WI38 (cell line): ENCODE measurements around the gene SLC6A3.
"Not testable (repeated sequence)": the region's sequence is repeated elsewhere in the genome, so short reads cannot be mapped to it uniquely, and the experiment has no call there.

ENCODE experiments used
- H3K4me3 ChIP-seq: 2 replicates; pipeline ENCODE4 v1.5.1; 2011; ENCODE audit warnings: low read depth, mild to moderate bottlenecking, control low read depth, low read length
- TF ChIP-seq, protein P1 (sequence below): IDR thresholded peaks from 2 replicates; pipeline ENCODE4 v1.5.1; 2012; ENCODE audit warnings: low read depth, mild to moderate bottlenecking, control low read depth, low read length

The SLC6A3 gene

DNA sequence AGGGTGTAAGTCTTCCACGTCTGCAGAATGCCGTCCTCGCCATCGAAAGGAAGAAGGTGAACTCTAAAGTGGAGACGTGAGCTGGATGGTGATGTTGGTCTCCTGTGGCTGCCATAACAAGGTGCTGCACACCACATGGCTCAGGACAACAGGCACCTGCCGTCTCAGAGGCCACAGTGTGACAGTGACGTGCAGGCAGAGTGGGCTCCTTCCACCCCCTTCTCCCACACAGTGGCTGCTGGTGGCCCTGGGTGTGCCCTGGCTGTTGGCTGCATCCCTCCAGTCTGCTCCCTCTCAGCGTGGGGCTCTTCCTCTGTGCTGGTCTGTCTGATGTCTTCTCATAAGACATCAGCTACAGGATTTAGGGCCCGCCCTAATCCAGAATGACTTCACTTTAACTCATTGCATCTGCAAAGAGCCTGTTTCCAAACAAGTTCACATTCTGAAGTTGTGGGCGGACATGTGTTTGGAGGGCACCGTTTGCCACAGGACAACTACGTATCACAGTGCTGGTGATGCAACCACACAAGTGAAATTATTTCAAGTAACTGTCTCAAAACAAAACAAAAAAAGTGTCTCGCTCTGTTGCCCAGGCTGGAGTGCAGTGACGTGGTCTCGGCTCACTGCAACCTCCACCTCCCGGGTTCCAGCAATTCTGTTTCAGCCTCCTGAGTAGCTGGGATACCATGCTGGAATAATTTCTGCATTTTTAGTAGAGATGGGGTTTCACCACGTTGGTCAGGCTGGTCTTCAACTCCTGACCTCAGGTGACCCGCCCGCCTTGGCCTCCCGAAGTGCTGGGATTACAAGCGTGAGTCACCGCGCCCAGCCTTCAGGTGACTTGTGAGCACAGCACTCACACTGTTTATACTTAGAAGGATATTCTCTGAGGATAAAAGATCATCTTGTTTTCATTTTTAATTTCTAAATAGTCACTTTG lies 69.1 kb downstream of the SLC6A3 start:
- TF ChIP-seq, protein P1, sequence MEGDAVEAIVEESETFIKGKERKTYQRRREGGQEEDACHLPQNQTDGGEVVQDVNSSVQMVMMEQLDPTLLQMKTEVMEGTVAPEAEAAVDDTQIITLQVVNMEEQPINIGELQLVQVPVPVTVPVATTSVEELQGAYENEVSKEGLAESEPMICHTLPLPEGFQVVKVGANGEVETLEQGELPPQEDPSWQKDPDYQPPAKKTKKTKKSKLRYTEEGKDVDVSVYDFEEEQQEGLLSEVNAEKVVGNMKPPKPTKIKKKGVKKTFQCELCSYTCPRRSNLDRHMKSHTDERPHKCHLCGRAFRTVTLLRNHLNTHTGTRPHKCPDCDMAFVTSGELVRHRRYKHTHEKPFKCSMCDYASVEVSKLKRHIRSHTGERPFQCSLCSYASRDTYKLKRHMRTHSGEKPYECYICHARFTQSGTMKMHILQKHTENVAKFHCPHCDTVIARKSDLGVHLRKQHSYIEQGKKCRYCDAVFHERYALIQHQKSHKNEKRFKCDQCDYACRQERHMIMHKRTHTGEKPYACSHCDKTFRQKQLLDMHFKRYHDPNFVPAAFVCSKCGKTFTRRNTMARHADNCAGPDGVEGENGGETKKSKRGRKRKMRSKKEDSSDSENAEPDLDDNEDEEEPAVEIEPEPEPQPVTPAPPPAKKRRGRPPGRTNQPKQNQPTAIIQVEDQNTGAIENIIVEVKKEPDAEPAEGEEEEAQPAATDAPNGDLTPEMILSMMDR, result no peak
- H3K4me3 ChIP-seq, result no peak overlapping the region

DNA sequence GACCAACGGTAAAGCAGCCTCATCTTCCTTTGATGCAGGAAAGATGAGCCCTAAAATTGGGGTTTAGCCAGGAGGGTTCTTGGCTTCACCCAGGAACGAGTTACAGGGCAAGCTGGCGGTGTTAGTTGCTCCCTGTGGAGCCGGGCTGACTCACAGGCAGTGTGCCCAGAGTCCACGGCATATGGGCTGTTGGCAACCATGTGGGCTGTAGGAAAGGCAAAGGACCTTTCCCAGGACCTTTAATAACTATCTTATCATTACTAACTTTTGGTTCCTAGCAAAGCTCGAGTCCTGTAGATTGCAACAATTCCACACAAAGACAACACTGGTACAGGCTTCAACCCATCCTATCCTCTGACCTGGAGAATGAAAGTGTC lies 70.6 kb downstream of the SLC6A3 start:
- H3K4me3 ChIP-seq, result no peak overlapping the region
- TF ChIP-seq, protein P1, result no peak

DNA sequence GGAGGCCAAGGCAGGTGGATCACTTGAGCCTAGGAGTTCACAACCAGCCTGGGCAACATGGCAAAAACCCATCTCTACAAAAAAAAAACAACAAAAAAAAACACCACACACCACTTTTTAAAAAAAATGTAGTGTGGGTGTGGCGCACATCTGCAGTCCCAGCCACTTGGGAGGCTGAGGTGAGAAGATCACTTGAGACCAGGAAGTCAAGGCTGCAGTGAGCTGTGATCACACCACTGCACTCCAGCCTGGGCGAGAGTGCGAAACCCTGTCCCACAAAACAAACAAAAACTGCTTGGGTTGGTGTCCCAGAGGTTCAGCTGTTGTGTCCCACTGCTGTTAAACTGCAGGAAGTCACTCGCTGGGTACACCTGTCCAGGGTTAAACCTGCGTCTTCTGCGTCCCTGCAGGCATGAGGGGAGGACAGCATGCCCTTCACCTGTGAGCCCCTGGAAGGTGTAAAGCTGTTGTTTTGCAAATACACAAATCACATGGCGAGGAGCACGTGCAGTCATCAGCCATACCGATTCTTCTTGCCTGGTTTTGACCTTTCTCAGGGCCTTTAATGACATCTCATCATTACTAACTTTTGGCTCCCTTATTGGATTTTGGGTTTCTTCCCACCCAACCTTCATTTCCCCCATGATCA lies 71.1 kb downstream of the SLC6A3 start:
- H3K4me3 ChIP-seq, result no peak overlapping the region
- TF ChIP-seq, protein P1, result no peak

DNA sequence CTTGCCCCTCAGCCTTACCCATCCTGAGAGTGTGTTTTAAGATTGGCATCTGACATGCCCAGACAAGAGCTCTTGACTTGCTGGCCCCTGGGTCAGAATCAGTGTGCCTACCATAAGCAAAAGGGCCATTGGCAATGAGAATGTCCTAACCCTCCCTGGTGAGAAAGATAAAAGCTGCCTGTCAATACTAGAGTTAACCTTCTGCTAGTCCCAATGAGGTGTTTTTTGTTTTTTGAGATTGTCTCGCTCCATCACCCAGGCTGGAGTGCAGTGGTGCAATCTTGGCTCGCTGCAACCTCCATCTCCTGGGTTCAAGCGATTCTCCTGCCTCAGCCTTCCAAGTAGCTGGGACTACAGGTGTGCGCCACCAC lies 73.3 kb downstream of the SLC6A3 start:
- not testable (repeated sequence) for H3K4me3 ChIP-seq

DNA sequence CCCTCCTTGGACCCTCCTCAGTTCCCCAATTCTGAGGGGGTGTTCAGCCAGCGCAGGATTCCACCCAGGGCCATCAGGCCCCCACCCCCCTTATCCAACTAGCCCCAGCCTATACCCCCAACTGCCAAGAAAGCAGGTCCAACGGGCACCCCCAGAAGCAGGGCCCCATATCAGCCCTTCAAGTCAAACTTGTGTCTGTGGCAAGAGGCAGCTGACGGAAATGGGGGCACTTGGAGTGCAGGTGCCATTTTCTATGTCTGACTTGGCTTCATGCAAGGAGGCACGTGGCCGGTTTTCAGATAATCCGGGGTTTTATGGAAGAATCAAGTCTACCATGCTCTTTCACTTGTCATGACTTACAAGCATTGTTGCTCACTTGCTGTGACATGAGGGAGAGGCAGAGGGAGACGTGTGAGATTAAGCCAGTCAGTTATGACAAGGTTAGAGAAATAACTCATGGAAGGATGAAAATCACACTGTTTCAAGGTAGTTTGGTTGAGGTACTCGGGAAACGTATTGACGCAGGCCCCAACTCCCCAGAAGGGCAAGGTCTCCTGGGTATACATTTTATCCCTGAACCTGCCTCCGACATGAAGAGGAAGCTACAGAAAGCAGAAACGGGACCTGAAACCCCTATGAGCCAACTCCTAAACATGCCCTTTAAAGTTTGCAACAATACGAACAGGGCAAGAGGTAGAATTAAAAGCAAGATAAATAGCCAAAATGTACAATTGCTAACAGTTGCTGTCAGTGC lies 73.8 kb downstream of the SLC6A3 start:
- TF ChIP-seq, protein P1, result no peak
- H3K4me3 ChIP-seq, result no peak overlapping the region

DNA sequence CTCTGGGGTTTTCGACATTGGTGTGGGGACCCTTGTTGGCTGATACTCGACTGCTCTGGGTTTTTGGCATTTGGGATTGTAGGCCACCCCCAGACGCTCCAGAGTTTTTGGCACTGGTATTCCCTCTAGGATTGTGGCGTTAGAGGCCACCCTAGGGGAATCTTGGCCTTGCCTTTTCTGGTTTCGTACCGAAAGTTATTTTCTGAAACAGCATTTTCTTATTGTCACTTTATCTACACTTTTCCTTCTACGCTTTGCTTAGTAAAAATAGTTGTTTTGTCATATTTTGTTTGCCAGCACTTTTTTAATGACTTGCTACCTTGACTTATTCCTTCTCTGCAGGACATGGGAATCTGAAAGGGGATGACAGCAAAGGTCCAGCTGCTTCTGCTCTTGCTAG lies 75.2 kb downstream of the SLC6A3 start:
- no peak overlapping the region for H3K4me3 ChIP-seq
- TF ChIP-seq, protein P1, result no peak

DNA sequence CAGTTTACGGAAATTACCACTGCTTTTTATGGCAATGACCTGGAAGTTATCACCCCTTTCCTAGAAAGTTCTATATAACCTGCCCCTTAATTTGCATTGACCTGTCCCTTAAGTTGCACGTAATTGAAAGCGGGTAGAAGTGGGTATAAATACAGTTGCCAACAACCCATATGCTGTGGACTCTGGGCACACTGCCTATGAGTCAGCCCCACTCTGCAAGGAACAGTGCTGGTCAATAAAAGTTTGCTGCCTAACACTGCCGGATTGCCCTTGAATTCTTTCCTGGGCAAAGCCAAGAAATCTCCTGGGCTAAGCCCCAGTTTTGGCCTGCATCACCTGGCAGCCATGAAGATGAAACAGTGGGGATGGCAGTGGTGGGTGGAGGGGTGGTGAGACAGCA lies 76.5 kb downstream of the SLC6A3 start:
- TF ChIP-seq, protein P1, result no peak
- H3K4me3 ChIP-seq, result no peak overlapping the region
